ENCODE measurements around the gene TK1. TPM values are rescaled to one million over a fixed set of nuclear protein-coding genes. Genes with fewer than 3 reads are reported as not detected.

The TK1 gene
- total and polyA plus RNA-seq, 4 donors = 1.1 to 3.8 (median 2.5) TPM

GRCh38 chr17:78125976-78126894 is 60.6 kb downstream of the TK1 start:
- DNase-seq (peak in 1 of 2 donors; percentile 54), ATAC-seq (ENCODE audit: low FRiP score) (no peak)
- H3K27ac ChIP-seq (ENCODE audit: low read depth in 1 of 2, low read length in 2 of 2) = no peak overlapping the region
- H3K4me1 ChIP-seq (ENCODE audit: control insufficient read depth in 1 of 2, insufficient read depth in 2 of 2, low read length in 2 of 2) = no peaks in the 10 kb centered on the region
- H3K36me3 ChIP-seq (ENCODE audit: control insufficient read depth in 1 of 2, insufficient read depth in 2 of 2, low read length in 1 of 2) = no peaks in the 10 kb centered on the region
- 59 to 65% methylated on average over 25 of the region's 25 CpGs for WGBS, 2 donors
- H3K27me3 ChIP-seq (ENCODE audit: control insufficient read depth in 1 of 2, insufficient read depth in 2 of 2, low read length in 1 of 2) = no peaks in the 10 kb centered on the region
- intact Hi-C loops (cut with DNase I) = no loop called here
- no peak overlapping the region for H3K4me3 ChIP-seq (ENCODE audit: low read length in 2 of 2)
- no peaks in the 10 kb centered on the region for H3K9me3 ChIP-seq (ENCODE audit: control insufficient read depth, low read length)

DNA sequence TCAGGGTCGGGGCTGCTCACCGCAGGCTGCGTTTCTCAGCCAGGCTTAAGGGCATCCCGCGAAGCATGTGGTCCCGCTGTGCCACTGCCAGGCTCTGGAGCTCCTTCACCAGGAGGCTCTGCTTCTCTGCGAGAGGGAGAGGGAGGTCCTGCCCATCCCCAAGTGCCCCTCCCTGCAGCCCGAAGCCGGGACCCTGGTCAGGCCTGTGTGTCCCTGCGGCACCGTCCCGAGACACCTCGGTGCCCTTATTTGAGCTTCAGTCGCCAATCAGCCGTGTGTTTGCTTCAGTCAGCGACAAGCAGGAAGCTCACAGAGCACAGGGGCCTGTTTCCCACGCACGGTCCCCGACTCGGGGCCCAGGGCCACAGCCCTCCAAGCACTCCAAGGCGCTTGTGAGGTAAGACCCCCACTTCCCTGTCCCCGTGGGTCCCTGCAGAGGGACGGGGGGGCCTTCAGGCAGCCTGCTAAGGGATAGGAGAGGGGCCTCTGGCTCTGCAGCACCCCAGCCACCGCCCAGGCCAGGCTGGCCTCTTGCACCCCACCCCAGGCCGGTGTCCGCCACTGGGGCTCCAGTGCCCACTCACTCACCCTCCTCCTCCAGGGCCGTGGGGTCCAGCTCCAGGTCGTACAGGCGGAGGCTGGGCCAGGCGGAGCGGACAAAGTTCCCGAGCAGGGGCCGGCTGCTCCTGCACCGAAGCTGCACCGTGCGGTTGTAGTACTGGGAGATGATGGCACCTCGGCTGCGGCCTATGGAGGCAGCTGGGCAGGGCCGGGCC is 61.5 kb downstream of the TK1 start:
- Histone ChIP-seq H3K27me3 (ENCODE audit: control insufficient read depth in 1 of 2, insufficient read depth in 2 of 2, low read length in 1 of 2) (no peaks in the 10 kb centered on the region), H3K9me3 (ENCODE audit: control insufficient read depth, low read length) (no peaks in the 10 kb centered on the region), H3K27ac (ENCODE audit: low read depth in 1 of 2, low read length in 2 of 2) (no peak overlapping the region), H3K4me3 (ENCODE audit: low read length in 2 of 2) (no peak overlapping the region), H3K4me1 (ENCODE audit: control insufficient read depth in 1 of 2, insufficient read depth in 2 of 2, low read length in 2 of 2) (no peaks in the 10 kb centered on the region), H3K36me3 (ENCODE audit: control insufficient read depth in 1 of 2, insufficient read depth in 2 of 2, low read length in 1 of 2) (no peaks in the 10 kb centered on the region)
- DNase-seq (peak in 1 of 2 donors; percentile 50), ATAC-seq (ENCODE audit: low FRiP score) (no peak)
- WGBS, 2 donors = 77 to 84% methylated on average over 37 to 39 of the region's 39 CpGs
- intact Hi-C loops (cut with DNase I) = no loop called here

- no peak overlapping the region for H3K4me3 ChIP-seq (ENCODE audit: low read length in 2 of 2)
- no peaks in the 10 kb centered on the region for H3K9me3 ChIP-seq (ENCODE audit: control insufficient read depth, low read length)
- no peak overlapping the region for H3K27ac ChIP-seq (ENCODE audit: low read depth in 1 of 2, low read length in 2 of 2)
- no peaks in the 10 kb centered on the region for H3K4me1 ChIP-seq (ENCODE audit: control insufficient read depth in 1 of 2, insufficient read depth in 2 of 2, low read length in 2 of 2)
- H3K36me3 ChIP-seq (ENCODE audit: control insufficient read depth in 1 of 2, insufficient read depth in 2 of 2, low read length in 1 of 2) = no peaks in the 10 kb centered on the region
- DNase-seq = no peak
- ATAC-seq (ENCODE audit: low FRiP score) = no peak
- H3K27me3 ChIP-seq (ENCODE audit: control insufficient read depth in 1 of 2, insufficient read depth in 2 of 2, low read length in 1 of 2) = no peaks in the 10 kb centered on the region
- WGBS, 2 donors = 90 to 95% methylated on average over 10 to 12 of the region's 12 CpGs
- intact Hi-C loops (cut with DNase I) = no loop called here
Observed at GRCh38 chr17:78124836-78125137, 62.1 kb downstream of the TK1 start.

Other genes starting within 250 kb of the TK1 start
- 10 to 100 TPM; 45.7 to 62.2 TPM for gene TNRC6C, start 228.3 kb downstream of the TK1 start, total RNA-seq
- 10 to 100 TPM in 1 of 2 donors, 1 to 10 TPM in 1; 3.3 to 11.6 TPM for gene TNRC6C, start 228.3 kb downstream of the TK1 start, polyA plus RNA-seq
- 10 to 100 TPM; 33.7 to 63.2 TPM for gene TMC6, start 58.3 kb downstream of the TK1 start, total RNA-seq
- gene TMC6, start 58.3 kb downstream of the TK1 start, polyA plus RNA-seq = 1 to 10 TPM; 5.5 to 9.1 TPM
- 10 to 100 TPM in 1 of 2 donors, 1 to 10 TPM in 1; 6.6 to 14.4 TPM for gene TMC8, start 56.3 kb downstream of the TK1 start, total RNA-seq
- 1 to 10 TPM; 1.0 to 8.0 TPM for gene TMC8, start 56.3 kb downstream of the TK1 start, polyA plus RNA-seq
- not detected for gene C17orf99, start 40.7 kb downstream of the TK1 start, total RNA-seq
- under 1 TPM in 1 of 2 donors, not detected in 1; 0.13 TPM for gene C17orf99, start 40.7 kb downstream of the TK1 start, polyA plus RNA-seq
- 10 to 100 TPM; 67.7 to 69.9 TPM for gene SYNGR2, start 18.5 kb downstream of the TK1 start, total RNA-seq
- gene SYNGR2, start 18.5 kb downstream of the TK1 start, polyA plus RNA-seq = 10 to 100 TPM; 49.0 to 91.9 TPM
- 10 to 100 TPM; 18.1 to 36.5 TPM for gene AFMID, start 310 bp upstream of the TK1 start, total RNA-seq
- gene AFMID, start 310 bp upstream of the TK1 start, polyA plus RNA-seq = 10 to 100 TPM; 22.2 to 45.4 TPM
- 1 to 10 TPM in 1 of 2 donors, under 1 TPM in 1; 0.65 to 2.8 TPM for gene BIRC5, start 27.2 kb upstream of the TK1 start, total RNA-seq
- gene BIRC5, start 27.2 kb upstream of the TK1 start, polyA plus RNA-seq = 1 to 10 TPM in 1 of 2 donors, under 1 TPM in 1; 0.10 to 3.4 TPM
- gene TMEM235, start 44.6 kb upstream of the TK1 start, total RNA-seq = not detected
- gene TMEM235, start 44.6 kb upstream of the TK1 start, polyA plus RNA-seq = not detected
- 100 to 1,000 TPM; 107 to 182 TPM for gene SOCS3, start 173.0 kb upstream of the TK1 start, total RNA-seq
- 10 to 100 TPM; 15.5 to 76.1 TPM for gene SOCS3, start 173.0 kb upstream of the TK1 start, polyA plus RNA-seq
- 10 to 100 TPM; 46.5 to 67.0 TPM for gene PGS1, start 191.6 kb upstream of the TK1 start, total RNA-seq
- 10 to 100 TPM in 1 of 2 donors, 1 to 10 TPM in 1; 9.9 to 30.3 TPM for gene PGS1, start 191.6 kb upstream of the TK1 start, polyA plus RNA-seq

Measured in aorta (tissue), 5 donors.